B cell (primary cell): ENCODE results near the gene SLC30A7. TPM values are rescaled to one million over a fixed set of nuclear protein-coding genes. Genes with fewer than 3 reads are reported as not detected.

Source experiments
- ATAC-seq: fragments of 200-7000 bp; cut with Tn5 transposase; one replicate; pipeline ENCODE4 v1.10.0; 2021; ENCODE audit warnings: low read depth, mild to moderate bottlenecking, moderate number of reproducible peaks, moderate library complexity
- CTCF ChIA-PET: fragments of 350-600 bp; sonication (Branson Sonifier 250); formaldehyde crosslinking; loops from one replicate; lab custom pipeline; 2021; ENCODE audit warnings: antibody characterized with exemption, inconsistent platforms; lab: Charles Lee
- POLR2A ChIA-PET: fragments of 350-600 bp; sonication (Branson Sonifier 250); formaldehyde crosslinking; loops from one replicate; lab custom pipeline; 2021; ENCODE audit warnings: antibody characterized with exemption; lab: Charles Lee
- DNase-seq: peaks from one replicate; pipeline ENCODE4 v3.0.0; 2013
- H2AFZ ChIP-seq: 2 replicates; pipeline ENCODE4 v1.6.1; 2012; ENCODE audit warnings: mild to moderate bottlenecking, low read depth, low read length; ENCODE audit not compliant: insufficient read depth, poor library complexity, severe bottlenecking
- H3K27ac ChIP-seq, 2 donors: 1 replicate in 1 of 2; 2 replicates in 1 of 2; pipeline ENCODE4 v1.5.1; 2012 to 2013; ENCODE audit warnings: low read length in 2 of 2, mild to moderate bottlenecking in 2 of 2, moderate library complexity in 1 of 2
- H3K27me3 ChIP-seq, 4 experiments: fragments of 200-600 bp in 1 of 4; sonication (generic) in 1 of 4; replicated peaks in 1 of 4; 1 replicate in 2 of 4; 2 replicates in 2 of 4; pipeline versions ENCODE4 v1.6.1 to v1.7.0; 2013 to 2016; ENCODE audit warnings: low read length in 3 of 4, mild to moderate bottlenecking in 2 of 4, mixed read lengths in 1 of 4, moderate library complexity in 1 of 4; ENCODE audit not compliant: insufficient read depth in 4 of 4, control insufficient read depth in 3 of 4; ENCODE audit errors: control extremely low read depth in 1 of 4
- H3K36me3 ChIP-seq, 2 experiments: replicated peaks in 1 of 2; 1 replicate in 1 of 2; 2 replicates in 1 of 2; pipeline versions ENCODE4 v1.6.1 to v1.7.1; 2013; ENCODE audit warnings: low read length in 1 of 2; ENCODE audit not compliant: insufficient read depth in 2 of 2, control insufficient read depth in 1 of 2; ENCODE audit errors: control extremely low read depth in 1 of 2, extremely low read depth in 1 of 2
- H3K4me1 ChIP-seq, 2 donors: fragments of 200-600 bp in 1 of 2; sonication (generic) in 1 of 2; 1 replicate in 1 of 2; 2 replicates in 1 of 2; pipeline versions ENCODE4 v1.5.1 to v1.6.1; 2013 to 2017; ENCODE audit warnings: low read length in 2 of 2; ENCODE audit not compliant: control insufficient read depth in 2 of 2, insufficient read depth in 2 of 2
- H3K4me2 ChIP-seq: replicated peaks from 2 replicates; pipeline ENCODE3; 2012; ENCODE audit warnings: mild to moderate bottlenecking, low read depth, low read length; ENCODE audit not compliant: poor library complexity, severe bottlenecking
- H3K4me3 ChIP-seq, 5 experiments: fragments of 200-600 bp in 1 of 5; sonication (generic) in 1 of 5; 1 replicate in 3 of 5; 2 replicates in 2 of 5; pipeline versions ENCODE4 v1.5.1 to v1.7.0; 2011 to 2016; ENCODE audit warnings: low read length in 4 of 5, mild to moderate bottlenecking in 4 of 5, low read depth in 2 of 5, control low read depth in 1 of 5, moderate library complexity in 1 of 5; ENCODE audit not compliant: insufficient read depth in 1 of 5; ENCODE audit errors: control extremely low read depth in 1 of 5, extremely low read depth in 1 of 5
- H3K79me2 ChIP-seq: fragments of 200-600 bp; sonication (generic); one replicate; pipeline ENCODE4 v1.6.0; 2016; ENCODE audit warnings: low read length; ENCODE audit not compliant: control insufficient read depth, insufficient read depth
- H3K9ac ChIP-seq: fragments of 200-600 bp; sonication (generic); 2 replicates; pipeline ENCODE4 v1.6.1; 2017; ENCODE audit warnings: mild to moderate bottlenecking, low read length, moderate library complexity
- H3K9me3 ChIP-seq, 3 donors: one replicate each; pipeline versions ENCODE4 v1.6.1 to v1.7.1; 2013; ENCODE audit warnings: low read length in 2 of 3; ENCODE audit not compliant: control insufficient read depth in 2 of 3, insufficient read depth in 1 of 3; ENCODE audit errors: control extremely low read depth in 1 of 3
- H4K20me1 ChIP-seq: 2 replicates; pipeline ENCODE4 v1.6.0; 2012; ENCODE audit warnings: mild to moderate bottlenecking, low read length; ENCODE audit not compliant: insufficient read depth, control insufficient read depth, poor library complexity, severe bottlenecking
- H3K27ac Mint-ChIP-seq: one replicate; pipeline ENCODE4 v1.8.0; 2021; ENCODE audit warnings: mixed read lengths
- H3K27me3 Mint-ChIP-seq: one replicate; pipeline ENCODE4 v1.8.0; 2021; ENCODE audit warnings: mixed read lengths
- H3K4me1 Mint-ChIP-seq: one replicate; pipeline ENCODE4 v1.8.0; 2021; ENCODE audit warnings: mixed read lengths
- H3K4me3 Mint-ChIP-seq: one replicate; pipeline ENCODE4 v1.8.0; 2021; ENCODE audit warnings: mixed read lengths
- H3K9me3 Mint-ChIP-seq: one replicate; pipeline ENCODE4 v1.8.0; 2022; ENCODE audit warnings: mixed read lengths; ENCODE audit not compliant: insufficient read depth
- CTCF ChIP-seq: fragments of 200-600 bp; IDR thresholded peaks from one replicate; pipeline ENCODE4 v1.8.0; 2022; ENCODE audit warnings: antibody characterized with exemption, mild to moderate bottlenecking
- EZH2 ChIP-seq: IDR thresholded peaks from 2 replicates; pipeline ENCODE4 v1.6.1; 2012; ENCODE audit warnings: borderline replicate concordance, low read depth, mild to moderate bottlenecking, moderate library complexity, low read length; ENCODE audit not compliant: insufficient read depth, poor library complexity, severe bottlenecking
- WGBS: methylation state at CpG from one replicate; pipeline ENCODE4 v1.1.5; 2013; ENCODE audit warnings: missing lambda C conversion rate; ENCODE audit not compliant: insufficient coverage; 5-methylcytosine and 5-hydroxymethylcytosine counted together
- intact Hi-C: fragments of 100-400 bp; cut with micrococcal nuclease; formaldehyde crosslinking; loops from one replicate; pipeline ENCODE4 v1.10.0; 2022
- polyA plus RNA-seq: library from polyadenylated mRNA; depleted of rRNA; stranded (reverse); fragments of >200 nt; gene quantifications from 2 replicates; pipeline ENCODE4 v1.2.3, GENCODE V29; 2012
- total RNA-seq, 2 donors: library from RNA; stranded (reverse); fragments of 120-200 nt in 1 of 2; gene quantifications; 1 replicate in 1 of 2; 2 replicates in 1 of 2; pipeline versions ENCODE4 v1.2.3 to v1.2.4, GENCODE V29; 2013 to 2022

SLC30A7 gene
- total and polyA plus RNA-seq, 2 donors (not counting 1 experiment from before 2014, with no cell fraction given), result 5.2 to 28.6 TPM

GRCh38 chr1:100875228-100875627 lies 20.7 kb upstream of the SLC30A7 start:
- H3K9ac ChIP-seq, result no peak overlapping the region
- Mint-ChIP-seq H3K27ac (no peak overlapping the region), H3K27me3 (no peaks in the 10 kb centered on the region), H3K4me3 (no peak overlapping the region), H3K4me1 (no peaks in the 10 kb centered on the region), H3K9me3 (no peaks in the 10 kb centered on the region)
- H3K4me3 ChIP-seq, result no peak overlapping the region
- CTCF ChIA-PET, result no interaction called here
- H2AFZ ChIP-seq, result no peak overlapping the region
- H3K4me2 ChIP-seq, result no peak overlapping the region
- no peaks in the 10 kb centered on the region for H4K20me1 ChIP-seq
- H3K36me3 ChIP-seq, result no peaks in the 10 kb centered on the region
- H3K27ac ChIP-seq, result no peak overlapping the region
- intact Hi-C loops, result no loop called here
- POLR2A ChIA-PET, result no interaction called here
- H3K9me3 ChIP-seq, result no peaks in the 10 kb centered on the region
- H3K79me2 ChIP-seq, result no peaks in the 10 kb centered on the region
- TF ChIP-seq EZH2 (no peak), CTCF (no peak)
- WGBS, result no CpG with 5 or more reads among the region's 3 CpGs
- no peaks in the 10 kb centered on the region for H3K27me3 ChIP-seq
- DNase-seq (no peak), ATAC-seq (no peak)
- no peaks in the 10 kb centered on the region for H3K4me1 ChIP-seq

DNA sequence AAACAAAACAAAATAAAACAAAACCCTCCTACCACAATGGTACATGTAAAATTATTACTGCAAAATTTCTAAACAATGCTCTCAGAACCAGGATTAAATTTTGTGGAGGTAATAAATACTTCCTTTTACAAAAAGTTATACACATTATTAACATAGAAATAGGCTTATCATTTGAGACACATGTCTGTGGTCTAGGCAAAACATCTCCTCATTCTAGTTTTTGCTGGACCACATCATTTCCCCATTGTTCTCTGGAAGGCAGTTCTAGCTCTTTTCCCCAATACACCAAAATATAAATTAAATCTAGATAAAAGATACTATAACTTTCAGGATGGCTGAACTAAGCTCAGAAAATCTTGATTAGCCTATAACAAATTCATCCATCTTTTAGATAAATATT lies 19.6 kb upstream of the SLC30A7 start:
- no peak overlapping the region for H3K27ac ChIP-seq
- H2AFZ ChIP-seq, result no peak overlapping the region
- H3K79me2 ChIP-seq, result no peaks in the 10 kb centered on the region
- no peaks in the 10 kb centered on the region for H3K27me3 ChIP-seq
- no peaks in the 10 kb centered on the region for H3K27me3 Mint-ChIP-seq
- H3K4me3 ChIP-seq, result no peak overlapping the region
- DNase-seq (no peak), ATAC-seq (no peak)
- TF ChIP-seq EZH2 (no peak), CTCF (no peak)
- ChIA-PET POLR2A (no interaction called here), CTCF (no interaction called here)
- no peaks in the 10 kb centered on the region for H3K4me1 Mint-ChIP-seq
- H3K36me3 ChIP-seq, result no peaks in the 10 kb centered on the region
- no peaks in the 10 kb centered on the region for H3K9me3 ChIP-seq
- H3K4me1 ChIP-seq, result no peaks in the 10 kb centered on the region
- intact Hi-C loops, result no loop called here
- H3K9ac ChIP-seq, result no peak overlapping the region
- H3K9me3 Mint-ChIP-seq, result no peaks in the 10 kb centered on the region
- H4K20me1 ChIP-seq, result no peaks in the 10 kb centered on the region
- H3K27ac Mint-ChIP-seq, result no peak overlapping the region
- H3K4me3 Mint-ChIP-seq, result no peak overlapping the region
- H3K4me2 ChIP-seq, result no peak overlapping the region
